ENCODE measurements around the gene NKX3-2. TPM values are rescaled to one million over a fixed set of nuclear protein-coding genes. Genes with fewer than 3 reads are reported as not detected.

NKX3-2 gene
- polyA plus RNA-seq, 1 experiment, result 0.02 TPM

DNA sequence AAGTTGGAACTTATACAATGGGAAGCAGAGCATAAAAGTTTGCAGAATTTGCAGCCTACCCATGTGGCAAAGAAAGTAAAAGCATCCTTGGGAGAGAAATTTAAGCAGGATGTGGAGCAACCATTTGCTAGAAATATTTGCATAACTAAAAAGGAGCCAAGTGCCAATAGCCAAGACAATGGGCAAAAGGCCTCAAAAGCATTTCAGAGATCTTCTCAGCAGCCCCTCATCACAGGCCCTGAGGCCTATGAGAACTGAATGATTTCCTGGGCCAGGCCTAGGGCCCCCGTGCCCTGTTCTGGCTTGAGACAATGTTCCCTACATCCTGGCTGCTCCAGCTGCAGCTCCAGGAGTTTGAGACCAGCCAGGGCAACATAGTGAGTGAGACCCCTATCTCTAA, 34.9 kb downstream of the NKX3-2 start:
- no peak for DNase-seq (ENCODE audit: low read depth)
- H3K36me3 ChIP-seq (ENCODE audit: control insufficient read depth, insufficient read depth, low read length), result no peaks in the 10 kb centered on the region
- POLR2A ChIA-PET, result no interaction called here
- no peak overlapping the region for H3K4me3 ChIP-seq (ENCODE audit: low read depth, low read length)
- CTCF ChIA-PET, result no interaction called here
- TF ChIP-seq, protein P1, sequence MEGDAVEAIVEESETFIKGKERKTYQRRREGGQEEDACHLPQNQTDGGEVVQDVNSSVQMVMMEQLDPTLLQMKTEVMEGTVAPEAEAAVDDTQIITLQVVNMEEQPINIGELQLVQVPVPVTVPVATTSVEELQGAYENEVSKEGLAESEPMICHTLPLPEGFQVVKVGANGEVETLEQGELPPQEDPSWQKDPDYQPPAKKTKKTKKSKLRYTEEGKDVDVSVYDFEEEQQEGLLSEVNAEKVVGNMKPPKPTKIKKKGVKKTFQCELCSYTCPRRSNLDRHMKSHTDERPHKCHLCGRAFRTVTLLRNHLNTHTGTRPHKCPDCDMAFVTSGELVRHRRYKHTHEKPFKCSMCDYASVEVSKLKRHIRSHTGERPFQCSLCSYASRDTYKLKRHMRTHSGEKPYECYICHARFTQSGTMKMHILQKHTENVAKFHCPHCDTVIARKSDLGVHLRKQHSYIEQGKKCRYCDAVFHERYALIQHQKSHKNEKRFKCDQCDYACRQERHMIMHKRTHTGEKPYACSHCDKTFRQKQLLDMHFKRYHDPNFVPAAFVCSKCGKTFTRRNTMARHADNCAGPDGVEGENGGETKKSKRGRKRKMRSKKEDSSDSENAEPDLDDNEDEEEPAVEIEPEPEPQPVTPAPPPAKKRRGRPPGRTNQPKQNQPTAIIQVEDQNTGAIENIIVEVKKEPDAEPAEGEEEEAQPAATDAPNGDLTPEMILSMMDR (IDR thresholded peaks at IDR 0.05; ENCODE audit: insufficient read depth, low read depth, low read length), result no peak
- no peaks in the 10 kb centered on the region for H3K27me3 ChIP-seq (ENCODE audit: control insufficient read depth, insufficient read depth, low read length)

DNA sequence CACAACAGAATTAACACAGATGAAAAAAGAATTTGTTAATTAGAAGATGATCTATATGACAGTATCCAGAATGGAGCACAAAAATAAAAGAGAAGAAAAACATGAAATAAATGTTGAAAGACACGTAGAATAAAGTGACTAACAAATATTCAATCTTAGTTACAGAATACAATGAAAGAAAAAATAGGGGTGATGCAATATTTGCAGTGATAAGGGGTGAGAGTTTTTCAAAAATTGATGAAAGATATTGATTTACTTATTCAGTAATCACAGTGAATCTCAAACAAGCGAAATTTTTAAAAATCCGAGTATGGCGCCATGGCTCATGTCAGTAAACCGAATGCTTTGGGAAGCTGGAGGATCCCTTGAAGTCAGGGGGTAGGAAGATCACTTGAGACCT, 39.9 kb downstream of the NKX3-2 start:
- TF ChIP-seq, protein P1 (IDR thresholded peaks at IDR 0.05; ENCODE audit: insufficient read depth, low read depth, low read length), result no peak
- CTCF ChIA-PET, result no interaction called here
- no peaks in the 10 kb centered on the region for H3K36me3 ChIP-seq (ENCODE audit: control insufficient read depth, insufficient read depth, low read length)
- no peaks in the 10 kb centered on the region for H3K27me3 ChIP-seq (ENCODE audit: control insufficient read depth, insufficient read depth, low read length)
- H3K4me3 ChIP-seq (ENCODE audit: low read depth, low read length), result no peak overlapping the region
- no peak for DNase-seq (ENCODE audit: low read depth)
- POLR2A ChIA-PET, result no interaction called here

DNA sequence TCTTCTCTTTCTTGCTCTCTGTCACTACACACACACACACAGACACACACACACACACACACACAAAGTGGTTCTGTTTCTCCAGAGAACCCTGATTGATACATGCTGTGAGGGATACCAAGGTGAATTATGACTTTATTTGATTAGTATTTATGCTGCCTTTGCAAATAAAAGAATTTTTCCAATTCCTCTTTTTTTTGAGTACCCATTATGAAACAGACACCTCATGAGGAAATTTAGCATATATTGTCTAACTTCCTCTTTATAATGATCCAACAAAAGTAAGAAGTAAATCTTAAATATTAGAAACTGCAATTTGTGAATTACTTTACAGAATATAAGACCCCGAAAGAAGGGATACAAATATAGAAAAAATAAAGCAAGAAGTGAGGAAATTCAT, 45.8 kb downstream of the NKX3-2 start:
- Histone ChIP-seq H3K36me3 (ENCODE audit: control insufficient read depth, insufficient read depth, low read length) (no peaks in the 10 kb centered on the region), H3K4me3 (ENCODE audit: low read depth, low read length) (no peak overlapping the region), H3K27me3 (ENCODE audit: control insufficient read depth, insufficient read depth, low read length) (peaks cover 2% of the 10 kb centered on the region; the same call in 1 of the 2 replicates)
- ChIA-PET CTCF (no interaction called here), POLR2A (no interaction called here)
- DNase-seq (ENCODE audit: low read depth), result no peak
- TF ChIP-seq, protein P1 (IDR thresholded peaks at IDR 0.05; ENCODE audit: insufficient read depth, low read depth, low read length), result no peak

DNA sequence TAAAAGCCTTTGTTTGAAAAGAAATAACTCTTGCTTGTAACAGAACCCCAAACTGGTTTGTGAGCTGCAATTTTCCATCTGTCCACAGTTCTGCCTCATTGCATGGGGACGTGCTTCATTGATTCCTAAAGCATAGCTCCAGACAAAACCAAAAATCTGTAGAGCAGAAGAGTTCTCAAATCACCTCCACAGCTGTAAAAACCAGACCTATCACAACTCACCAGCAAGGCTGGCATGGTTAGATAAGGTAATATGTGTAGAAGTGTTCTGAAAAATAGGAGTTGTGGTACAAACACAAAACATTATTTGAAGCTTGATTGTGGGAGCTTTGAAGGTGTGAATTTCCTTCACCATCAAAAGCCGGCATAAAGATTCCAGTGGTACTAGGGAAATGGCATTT, 47.7 kb downstream of the NKX3-2 start:
- ChIA-PET POLR2A (no interaction called here), CTCF (interaction anchor here (0.7 to 1.6 kb wide), 2 partner anchors 19 to 47 kb away, joined by 3 to 4 read pairs; no protein-coding TSS in a partner anchor)
- TF ChIP-seq, protein P1 (IDR thresholded peaks at IDR 0.05; ENCODE audit: insufficient read depth, low read depth, low read length), result no peak
- Histone ChIP-seq H3K4me3 (ENCODE audit: low read depth, low read length) (no peak overlapping the region), H3K36me3 (ENCODE audit: control insufficient read depth, insufficient read depth, low read length) (no peaks in the 10 kb centered on the region), H3K27me3 (ENCODE audit: control insufficient read depth, insufficient read depth, low read length) (peaks cover 2% of the 10 kb centered on the region; the same call in 1 of the 2 replicates)
- no peak for DNase-seq (ENCODE audit: low read depth)

DNA sequence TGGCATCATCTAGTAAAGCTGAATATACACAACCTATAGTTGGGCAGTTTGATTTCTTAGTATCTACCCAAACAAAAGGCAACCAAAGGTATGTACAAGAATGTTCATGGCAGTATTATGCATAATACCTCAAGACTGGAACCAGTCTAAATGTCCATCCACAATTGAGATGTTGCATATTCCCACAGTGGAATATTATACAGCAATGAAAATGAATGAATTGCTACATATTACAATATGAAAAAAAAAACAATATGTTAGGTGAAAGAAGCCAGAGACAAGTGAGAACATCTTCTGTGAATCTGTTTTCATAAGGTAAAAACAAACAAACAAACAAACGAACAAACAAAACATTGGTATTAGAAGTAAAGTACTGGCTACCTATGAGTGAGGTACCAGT, 48.6 kb downstream of the NKX3-2 start:
- TF ChIP-seq, protein P1 (IDR thresholded peaks at IDR 0.05; ENCODE audit: insufficient read depth, low read depth, low read length), result no peak
- peaks cover 5% of the 10 kb centered on the region for H3K27me3 ChIP-seq (ENCODE audit: control insufficient read depth, insufficient read depth, low read length)
- no peaks in the 10 kb centered on the region for H3K36me3 ChIP-seq (ENCODE audit: control insufficient read depth, insufficient read depth, low read length)
- H3K4me3 ChIP-seq (ENCODE audit: low read depth, low read length), result no peak overlapping the region
- ChIA-PET POLR2A (no interaction called here), CTCF (interaction anchor here (1.6 kb wide), 1 partner anchor 20 kb away, joined by 3 read pairs; no protein-coding TSS in a partner anchor)
- DNase-seq (ENCODE audit: low read depth), result no peak

Measured in BJ (cell line).